ENCODE results near the gene HCN2. TPM values are rescaled to one million over a fixed set of nuclear protein-coding genes. Genes with fewer than 3 reads are reported as not detected.

Gene HCN2
- total RNA-seq, 1 experiment from 2014 or later, result 9.2 TPM

DNA sequence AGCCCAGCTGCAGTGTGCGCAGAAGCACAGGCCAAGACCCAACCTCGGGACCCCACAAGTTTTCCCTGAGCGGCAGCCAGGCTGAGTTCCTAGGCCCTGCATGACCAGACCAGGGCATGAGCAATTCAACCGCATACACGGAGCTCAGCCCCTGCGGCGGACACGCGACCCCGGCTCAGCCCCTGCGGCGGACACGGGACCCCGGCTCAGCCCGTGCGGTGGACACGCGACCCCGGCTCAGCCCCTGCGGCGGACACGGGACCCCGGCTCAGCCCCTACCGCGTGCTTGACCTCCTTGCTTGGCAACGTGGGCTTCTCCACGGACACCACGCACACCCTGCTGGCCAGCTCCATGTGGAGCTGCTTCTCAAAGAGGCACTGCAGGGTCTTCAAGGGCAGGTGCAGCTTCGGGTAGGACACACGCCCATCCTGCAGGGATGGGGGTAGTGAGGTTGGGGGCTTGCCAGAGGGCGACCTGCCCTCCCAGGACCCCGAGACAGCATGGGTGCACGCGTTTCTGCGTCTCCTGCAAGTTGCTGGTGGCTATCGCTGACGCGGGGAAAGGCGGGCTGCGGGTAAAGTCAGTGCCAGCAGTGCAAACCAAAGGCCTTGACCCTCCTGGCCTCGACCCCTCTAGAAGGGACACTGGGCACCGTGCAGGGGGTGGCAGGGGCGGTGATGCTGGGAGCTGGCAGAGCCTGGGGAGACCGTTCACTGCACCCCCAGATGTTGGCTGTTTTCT, 33.7 kb downstream of the HCN2 start (continued):
- TF ChIP-seq ETV6 (CRISPR knock-in tag; IDR thresholded peaks at IDR 0.05), result no peak
- TF ChIP-seq E2F4 (CRISPR knock-in tag; IDR thresholded peaks at IDR 0.05; ENCODE audit: borderline replicate concordance, low read depth), result no peak
- TF ChIP-seq ZNF423 (CRISPR knock-in tag; IDR thresholded peaks at IDR 0.05), result no peak
- no peak for TF ChIP-seq TCF7 (CRISPR knock-in tag; IDR thresholded peaks at IDR 0.05; ENCODE audit: low read depth)
- TF ChIP-seq, protein P1, sequence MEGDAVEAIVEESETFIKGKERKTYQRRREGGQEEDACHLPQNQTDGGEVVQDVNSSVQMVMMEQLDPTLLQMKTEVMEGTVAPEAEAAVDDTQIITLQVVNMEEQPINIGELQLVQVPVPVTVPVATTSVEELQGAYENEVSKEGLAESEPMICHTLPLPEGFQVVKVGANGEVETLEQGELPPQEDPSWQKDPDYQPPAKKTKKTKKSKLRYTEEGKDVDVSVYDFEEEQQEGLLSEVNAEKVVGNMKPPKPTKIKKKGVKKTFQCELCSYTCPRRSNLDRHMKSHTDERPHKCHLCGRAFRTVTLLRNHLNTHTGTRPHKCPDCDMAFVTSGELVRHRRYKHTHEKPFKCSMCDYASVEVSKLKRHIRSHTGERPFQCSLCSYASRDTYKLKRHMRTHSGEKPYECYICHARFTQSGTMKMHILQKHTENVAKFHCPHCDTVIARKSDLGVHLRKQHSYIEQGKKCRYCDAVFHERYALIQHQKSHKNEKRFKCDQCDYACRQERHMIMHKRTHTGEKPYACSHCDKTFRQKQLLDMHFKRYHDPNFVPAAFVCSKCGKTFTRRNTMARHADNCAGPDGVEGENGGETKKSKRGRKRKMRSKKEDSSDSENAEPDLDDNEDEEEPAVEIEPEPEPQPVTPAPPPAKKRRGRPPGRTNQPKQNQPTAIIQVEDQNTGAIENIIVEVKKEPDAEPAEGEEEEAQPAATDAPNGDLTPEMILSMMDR (IDR thresholded peaks at IDR 0.05), result no peak
- no peak for TF ChIP-seq HMGA2 (CRISPR knock-in tag; IDR thresholded peaks at IDR 0.05)

DNA sequence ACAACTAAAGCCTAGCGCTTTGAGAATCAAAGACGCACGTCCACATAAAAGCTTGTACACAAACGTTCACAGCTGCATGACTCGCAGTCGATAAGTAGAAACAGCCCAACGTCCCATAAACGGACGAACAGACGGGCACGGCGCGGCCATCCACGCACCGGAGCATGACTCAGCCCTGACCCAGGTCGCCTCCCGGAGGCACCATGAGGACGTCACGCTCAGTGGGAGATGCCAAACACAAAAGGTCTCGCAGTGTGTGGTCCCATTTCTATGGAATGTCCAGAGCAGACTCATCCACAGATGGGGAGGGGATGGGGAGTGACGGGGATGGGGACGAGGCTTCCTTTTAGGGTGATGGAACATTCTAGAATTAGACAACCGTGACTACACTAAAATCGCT, 34.3 kb downstream of the HCN2 start:
- Mint-ChIP-seq H3K4me3 (no peak overlapping the region), H3K36me3 (peaks cover 24% of the 10 kb centered on the region), H3K4me1 (no peaks in the 10 kb centered on the region; the same call in 1 of the 2 replicates), H3K9me3 (no peaks in the 10 kb centered on the region), H3K27ac (no peak overlapping the region; the same call in 1 of the 2 replicates), H3K27me3 (ENCODE audit: low read depth) (no peaks in the 10 kb centered on the region)
- ATAC-seq, result peak; percentile 21; the same call in 1 of the 2 replicates
- DNase-seq (ENCODE audit: low spot score), result no peak
- TF ChIP-seq TEAD4 (CRISPR knock-in tag; IDR thresholded peaks at IDR 0.05) (no peak), ZNF232 (CRISPR knock-in tag; IDR thresholded peaks at IDR 0.05) (no peak), SOX15 (CRISPR knock-in tag; IDR thresholded peaks at IDR 0.05) (no peak), TCF7 (CRISPR knock-in tag; IDR thresholded peaks at IDR 0.05; ENCODE audit: low read depth) (no peak), ZNF138 (CRISPR knock-in tag; conservative IDR thresholded peaks at IDR 0.05) (no peak), PRRX2 (CRISPR knock-in tag; IDR thresholded peaks at IDR 0.05) (no peak)
- TF ChIP-seq, protein P1 (IDR thresholded peaks at IDR 0.05), result no peak
- ChIA-PET CTCF (no interaction called here), POLR2A (no interaction called here)

DNA sequence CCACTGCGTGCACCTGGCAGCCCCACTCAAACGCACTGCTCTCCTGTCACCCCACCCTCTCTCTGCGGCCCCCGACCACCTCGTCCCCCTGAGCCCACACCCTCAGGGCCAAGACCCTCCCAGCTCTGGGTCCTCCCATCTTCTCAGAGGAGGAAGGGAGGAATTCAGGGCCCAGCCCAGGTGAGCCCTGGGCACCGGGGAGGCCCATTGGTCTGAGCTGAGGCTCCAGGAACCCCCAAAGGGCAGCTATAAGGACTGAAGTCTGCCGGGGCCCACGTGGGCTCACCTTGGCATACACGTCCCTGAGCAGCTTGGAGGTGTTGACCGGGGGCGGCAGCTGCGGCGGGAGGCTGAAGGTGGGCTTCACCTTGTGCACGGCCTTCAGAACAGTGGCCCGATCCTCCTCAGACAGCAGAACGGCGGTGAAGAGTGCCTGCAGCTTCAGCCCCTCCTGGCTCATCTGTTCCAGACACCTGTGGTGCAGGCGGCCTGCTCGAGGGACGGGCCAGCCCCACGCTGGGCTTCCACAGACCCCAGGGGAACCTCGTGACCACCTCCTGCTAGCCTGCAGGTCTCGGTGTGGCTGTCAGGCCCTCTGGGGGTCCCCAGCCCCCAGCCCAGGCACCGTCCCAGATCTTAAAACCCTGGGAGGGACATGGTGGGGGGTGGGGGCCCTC, 34.9 kb downstream of the HCN2 start:
- DNase-seq (ENCODE audit: low spot score) (no peak), ATAC-seq (no peak)
- Mint-ChIP-seq H3K27ac (no peak overlapping the region), H3K4me1 (no peaks in the 10 kb centered on the region; the same call in 1 of the 2 replicates), H3K27me3 (ENCODE audit: low read depth) (no peaks in the 10 kb centered on the region), H3K9me3 (no peaks in the 10 kb centered on the region), H3K36me3 (peaks cover 26% of the 10 kb centered on the region), H3K4me3 (no peak overlapping the region)
- POLR2A ChIA-PET, result no interaction called here
- CTCF ChIA-PET, result interaction anchor here (0.6 kb wide), 1 partner anchor 403 kb away, joined by 4 read pairs; no protein-coding TSS in a partner anchor
- TF ChIP-seq TP53 (CRISPR knock-in tag; IDR thresholded peaks at IDR 0.05) (no peak), AFF4 (CRISPR knock-in tag; IDR thresholded peaks at IDR 0.05; ENCODE audit: borderline replicate concordance) (no peak), USF1 (CRISPR knock-in tag; IDR thresholded peaks at IDR 0.05) (no peak), ZBTB43 (CRISPR knock-in tag; IDR thresholded peaks at IDR 0.05) (no peak), ZNF281 (CRISPR knock-in tag; IDR thresholded peaks at IDR 0.05) (no peak), IRF2 (CRISPR knock-in tag; IDR thresholded peaks at IDR 0.05; ENCODE audit: borderline replicate concordance, low read depth) (no peak)

Data from WTC11 (cell line).